IMR-90 (cell line): ENCODE measurements around the gene FGF19. TPM values are rescaled to one million over a fixed set of nuclear protein-coding genes. Genes with fewer than 3 reads are reported as not detected.

Experiments
- ATAC-seq: fragments of 200-7000 bp; cut with Tn5 transposase; 2 replicates; pipeline ENCODE4 v1.9.1; 2020; ENCODE audit warnings: low read depth, mild to moderate bottlenecking, moderate library complexity
- BruUV-seq: library from RNA; stranded (reverse); fragments of 400-500 nt; replicated peaks from 2 replicates; lab custom pipeline; 2021; lab: Mats Ljungman, UMichigan
- CTCF ChIA-PET: fragments of 300-600 bp; formaldehyde crosslinking; extraction: SDS; loops from one replicate; lab custom pipeline; 2021; ENCODE audit warnings: antibody characterized with exemption; lab: Yijun Ruan, JAX
- POLR2A ChIA-PET: fragments of 300-600 bp; sonication (Branson Sonifier 250); formaldehyde crosslinking; loops from one replicate; lab custom pipeline; 2022; ENCODE audit warnings: antibody characterized with exemption; ENCODE audit not compliant: unreplicated experiment; lab: Charles Lee
- DNase-seq: peaks from one replicate; pipeline ENCODE4 v3.0.0; 2013
- H2AFZ ChIP-seq: replicated peaks from 2 replicates; pipeline ENCODE3; 2013; ENCODE audit warnings: low read length, mild to moderate bottlenecking; ENCODE audit not compliant: poor library complexity
- H2AK5ac ChIP-seq: 2 replicates; pipeline ENCODE4 v1.6.1; 2013; ENCODE audit warnings: low read depth, low read length, inconsistent platforms
- H2AK9ac ChIP-seq: replicated peaks from 2 replicates; pipeline ENCODE3; 2013; ENCODE audit warnings: mild to moderate bottlenecking, low read depth, low read length, moderate library complexity; ENCODE audit not compliant: poor library complexity
- H2BK120ac ChIP-seq: 2 replicates; pipeline ENCODE4 v1.6.1; 2013; ENCODE audit warnings: low read depth, low read length, inconsistent platforms
- H2BK15ac ChIP-seq: 3 replicates; pipeline ENCODE4 v1.6.1; 2013; ENCODE audit warnings: low read depth, low read length, inconsistent platforms
- H2BK20ac ChIP-seq: 2 replicates; pipeline ENCODE4 v1.6.1; 2013; ENCODE audit warnings: low read depth, mild to moderate bottlenecking, inconsistent platforms, low read length, moderate library complexity
- H2BK5ac ChIP-seq: 2 replicates; pipeline ENCODE4 v1.6.1; 2013; ENCODE audit warnings: mild to moderate bottlenecking, low read depth, low read length, inconsistent platforms; ENCODE audit not compliant: poor library complexity, severe bottlenecking
- H3K14ac ChIP-seq: replicated peaks from 2 replicates; pipeline ENCODE4 v1.6.1; 2013; ENCODE audit warnings: low read depth, low read length, inconsistent platforms
- H3K18ac ChIP-seq: 2 replicates; pipeline ENCODE4 v1.6.1; 2013; ENCODE audit warnings: low read depth, low read length, control low read depth
- H3K23ac ChIP-seq: 2 replicates; pipeline ENCODE4 v1.6.1; 2013; ENCODE audit warnings: low read depth, low read length, inconsistent platforms
- H3K27ac ChIP-seq: 2 replicates; pipeline ENCODE4 v1.5.1; 2013; ENCODE audit warnings: mild to moderate bottlenecking, control low read depth, low read length; ENCODE audit not compliant: insufficient read depth
- H3K27me3 ChIP-seq: 2 replicates; pipeline ENCODE4 v1.6.1; 2013; ENCODE audit warnings: low read length; ENCODE audit not compliant: control insufficient read depth, insufficient read depth
- H3K36me3 ChIP-seq: 2 replicates; pipeline ENCODE4 v1.6.1; 2013; ENCODE audit warnings: low read length, mixed read lengths; ENCODE audit not compliant: control insufficient read depth, insufficient read depth
- H3K4ac ChIP-seq: 2 replicates; pipeline ENCODE4 v1.6.1; 2013; ENCODE audit warnings: low read depth, low read length, inconsistent platforms
- H3K4me1 ChIP-seq: 2 replicates; pipeline ENCODE4 v1.6.1; 2013; ENCODE audit warnings: low read length, mixed read lengths; ENCODE audit not compliant: control insufficient read depth, insufficient read depth
- H3K4me2 ChIP-seq: 2 replicates; pipeline ENCODE4 v1.6.1; 2013; ENCODE audit warnings: low read depth, mild to moderate bottlenecking, control low read depth, low read length, moderate library complexity
- H3K4me3 ChIP-seq: 2 replicates; pipeline ENCODE4 v1.5.1; 2013; ENCODE audit warnings: low read depth, mild to moderate bottlenecking, control low read depth, low read length, moderate library complexity; ENCODE audit not compliant: insufficient read depth
- H3K56ac ChIP-seq: 2 replicates; pipeline ENCODE4 v1.6.1; 2013; ENCODE audit warnings: low read length, inconsistent platforms; ENCODE audit not compliant: insufficient read depth; ENCODE audit errors: extremely low read depth
- H3K79me1 ChIP-seq, 2 experiments: 2 replicates each; pipeline ENCODE4 v1.6.1; 2013; ENCODE audit warnings: low read length in 2 of 2, inconsistent platforms in 1 of 2, low read depth in 1 of 2
- H3K9ac ChIP-seq: 2 replicates; pipeline ENCODE4 v1.6.1; 2013; ENCODE audit warnings: low read depth, low read length, control low read depth
- H3K9me1 ChIP-seq: 2 replicates; pipeline ENCODE4 v1.6.1; 2013; ENCODE audit warnings: low read length, inconsistent platforms; ENCODE audit not compliant: insufficient read depth
- H3K9me3 ChIP-seq: 2 replicates; pipeline ENCODE4 v1.6.1; 2013; ENCODE audit warnings: low read length; ENCODE audit not compliant: control insufficient read depth, insufficient read depth
- H4K20me1 ChIP-seq: 2 replicates; pipeline ENCODE4 v1.6.1; 2013; ENCODE audit warnings: low read length, inconsistent platforms; ENCODE audit not compliant: insufficient read depth
- H4K5ac ChIP-seq: 2 replicates; pipeline ENCODE4 v1.6.1; 2013; ENCODE audit warnings: mild to moderate bottlenecking, low read depth, low read length, control low read depth
- H4K8ac ChIP-seq, 2 experiments: 2 replicates each; pipeline ENCODE4 v1.6.1; 2013; ENCODE audit warnings: low read depth in 2 of 2, low read length in 2 of 2, control low read depth in 1 of 2, inconsistent platforms in 1 of 2
- H4K91ac ChIP-seq: 2 replicates; pipeline ENCODE4 v1.6.1; 2013; ENCODE audit warnings: low read depth, low read length, inconsistent platforms; ENCODE audit not compliant: insufficient read depth
- FOS ChIP-seq: fragments of 150-350 bp; IDR thresholded peaks from 2 replicates; pipeline ENCODE4 v1.6.1; 2016; ENCODE audit warnings: low read depth, low read length
- MAZ ChIP-seq: IDR thresholded peaks from 2 replicates; pipeline ENCODE4 v1.6.1; 2012; ENCODE audit warnings: low read depth, mild to moderate bottlenecking, low read length, improper control_type of control experiment, moderate library complexity, borderline replicate concordance
- NFE2L2 ChIP-seq: fragments of 150-350 bp; IDR thresholded peaks from 2 replicates; pipeline ENCODE4 v1.6.1; 2016; ENCODE audit warnings: low read depth, mild to moderate bottlenecking, low read length
- RAD21 ChIP-seq: IDR thresholded peaks from 2 replicates; pipeline ENCODE4 v1.6.1; 2012; ENCODE audit warnings: low read length, improper control_type of control experiment
- RCOR1 ChIP-seq: IDR thresholded peaks from 2 replicates; pipeline ENCODE4 v1.6.1; 2012; ENCODE audit warnings: mild to moderate bottlenecking, low read length, improper control_type of control experiment; ENCODE audit not compliant: insufficient replicate concordance
- SMC3 ChIP-seq: fragments of 150-350 bp; IDR thresholded peaks from 2 replicates; pipeline ENCODE4 v1.6.1; 2016; ENCODE audit warnings: low read depth, mild to moderate bottlenecking, antibody characterized with exemption, low read length, moderate library complexity
- WGBS, 2 experiments: methylation state at CpG; one replicate each; pipeline versions ENCODE4 v1.1.5 to v1.1.7; 2013; ENCODE audit warnings: missing lambda C conversion rate in 2 of 2; ENCODE audit not compliant: insufficient read length in 1 of 2; ENCODE audit errors: extremely low coverage in 2 of 2; 5-methylcytosine and 5-hydroxymethylcytosine counted together
- dilution Hi-C: fragments of 300-500 bp; cut with HindIII; formaldehyde crosslinking; loops from one replicate; pipeline ENCODE4 v1.14.3; 2018; ENCODE audit warnings: low sequenced_read_pairs; ENCODE audit not compliant: unreplicated experiment
- in situ Hi-C: fragments of 300-500 bp; cut with MboI; formaldehyde crosslinking; loops from 3 replicates; pipeline ENCODE4 v1.14.3; 2019; ENCODE audit warnings: low sequenced_read_pairs, inconsistent platforms, mixed read lengths
- intact Hi-C: fragments of 100-400 bp; cut with micrococcal nuclease; formaldehyde crosslinking; loops from 2 replicates; pipeline ENCODE4 v1.10.0; 2022
- polyA plus RNA-seq, 3 experiments: library from polyadenylated mRNA; depleted of rRNA; stranded (reverse); fragments of >200 nt; gene quantifications; 2 replicates each; pipeline ENCODE4 v1.2.3, GENCODE V29; 2012; ENCODE audit warnings: low replicate concordance in 1 of 3
- total RNA-seq: library from RNA; depleted of rRNA; stranded (reverse); fragments of >200 nt; gene quantifications from 2 replicates; pipeline ENCODE4 v1.2.3, GENCODE V29; 2012
- TF ChIP-seq, protein P1 (sequence below): fragments of 150-350 bp; IDR thresholded peaks from 2 replicates; pipeline ENCODE4 v1.6.1; 2016; ENCODE audit warnings: low read depth, mild to moderate bottlenecking, low read length, moderate library complexity, borderline replicate concordance
- TF ChIP-seq, protein P2 (sequence below): conservative IDR thresholded peaks from 2 replicates; pipeline ENCODE4 v1.5.1; 2012; ENCODE audit warnings: mild to moderate bottlenecking, low read depth, low read length, improper control_type of control experiment

The FGF19 gene
- total and polyA plus RNA-seq, 2 of the 4 experiments (the other 2 are of a cell fraction) = not detected

DNA sequence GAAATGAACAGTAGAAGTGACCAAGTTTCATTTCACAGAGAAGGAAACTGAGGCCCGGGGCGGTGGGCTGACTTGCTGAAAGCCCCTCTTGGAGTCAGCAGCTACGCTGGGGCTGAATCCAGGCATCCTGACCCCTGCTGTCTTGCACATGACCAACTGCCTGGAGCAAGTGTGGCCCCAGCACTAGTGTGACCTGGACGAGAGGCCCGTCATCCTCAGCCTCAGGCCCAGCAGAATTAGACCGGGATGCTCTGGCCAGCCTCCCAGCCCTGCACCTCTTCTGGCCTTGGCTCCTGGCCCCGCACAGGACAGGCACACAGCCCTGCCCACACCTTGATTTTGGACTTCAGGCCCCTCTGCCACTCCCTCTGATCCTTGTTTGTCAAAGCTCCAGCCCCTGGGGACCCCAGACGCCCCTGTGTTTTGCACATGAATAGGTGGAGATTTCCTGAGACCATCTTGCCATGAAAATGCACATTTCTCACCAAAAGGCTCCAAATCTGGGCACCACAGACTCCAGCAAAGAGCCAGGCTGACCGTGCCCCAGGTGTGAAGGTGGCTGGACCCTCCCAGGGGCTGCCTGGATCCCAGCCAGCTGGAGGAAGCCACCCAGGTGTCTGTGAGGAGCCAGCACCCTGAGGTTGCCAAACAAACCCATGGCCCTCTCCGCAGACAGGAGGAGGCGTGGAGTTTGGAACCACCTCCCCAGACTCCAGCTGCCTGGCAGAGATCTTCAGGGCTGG is 46.5 kb upstream of the FGF19 start:
- H3K27me3 ChIP-seq = peaks cover 31% of the 10 kb centered on the region
- H4K8ac ChIP-seq = no peak overlapping the region
- dilution Hi-C loops (no loop called here), in situ Hi-C loops (no loop called here), intact Hi-C loops (no loop called here)
- ChIA-PET CTCF (interaction anchor here (1.1 kb wide), 1 partner anchor 10 kb away, joined by 3 read pairs; no protein-coding TSS in a partner anchor), POLR2A (no interaction called here)
- H3K27ac ChIP-seq = no peak overlapping the region
- H2BK120ac ChIP-seq = no peak overlapping the region
- no peak overlapping the region for H3K4me2 ChIP-seq
- no peak overlapping the region for H3K4ac ChIP-seq
- no peak overlapping the region for H2AK5ac ChIP-seq
- ATAC-seq (no peak), DNase-seq (no peak)
- no peak overlapping the region for H2BK5ac ChIP-seq
- H3K9me1 ChIP-seq = no peaks in the 10 kb centered on the region; the same call in 1 of the 2 replicates
- no peak overlapping the region for H4K91ac ChIP-seq
- H3K18ac ChIP-seq = no peak overlapping the region
- peaks cover 1% of the 10 kb centered on the region for H3K4me1 ChIP-seq
- TF ChIP-seq SMC3 = no peak
- no peak for TF ChIP-seq FOS
- no peak for TF ChIP-seq RCOR1
- TF ChIP-seq NFE2L2 = no peak
- TF ChIP-seq RAD21 = no peak
- TF ChIP-seq, protein P1, sequence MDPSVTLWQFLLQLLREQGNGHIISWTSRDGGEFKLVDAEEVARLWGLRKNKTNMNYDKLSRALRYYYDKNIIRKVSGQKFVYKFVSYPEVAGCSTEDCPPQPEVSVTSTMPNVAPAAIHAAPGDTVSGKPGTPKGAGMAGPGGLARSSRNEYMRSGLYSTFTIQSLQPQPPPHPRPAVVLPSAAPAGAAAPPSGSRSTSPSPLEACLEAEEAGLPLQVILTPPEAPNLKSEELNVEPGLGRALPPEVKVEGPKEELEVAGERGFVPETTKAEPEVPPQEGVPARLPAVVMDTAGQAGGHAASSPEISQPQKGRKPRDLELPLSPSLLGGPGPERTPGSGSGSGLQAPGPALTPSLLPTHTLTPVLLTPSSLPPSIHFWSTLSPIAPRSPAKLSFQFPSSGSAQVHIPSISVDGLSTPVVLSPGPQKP = no peak
- TF ChIP-seq MAZ = no peak
- TF ChIP-seq, protein P2, sequence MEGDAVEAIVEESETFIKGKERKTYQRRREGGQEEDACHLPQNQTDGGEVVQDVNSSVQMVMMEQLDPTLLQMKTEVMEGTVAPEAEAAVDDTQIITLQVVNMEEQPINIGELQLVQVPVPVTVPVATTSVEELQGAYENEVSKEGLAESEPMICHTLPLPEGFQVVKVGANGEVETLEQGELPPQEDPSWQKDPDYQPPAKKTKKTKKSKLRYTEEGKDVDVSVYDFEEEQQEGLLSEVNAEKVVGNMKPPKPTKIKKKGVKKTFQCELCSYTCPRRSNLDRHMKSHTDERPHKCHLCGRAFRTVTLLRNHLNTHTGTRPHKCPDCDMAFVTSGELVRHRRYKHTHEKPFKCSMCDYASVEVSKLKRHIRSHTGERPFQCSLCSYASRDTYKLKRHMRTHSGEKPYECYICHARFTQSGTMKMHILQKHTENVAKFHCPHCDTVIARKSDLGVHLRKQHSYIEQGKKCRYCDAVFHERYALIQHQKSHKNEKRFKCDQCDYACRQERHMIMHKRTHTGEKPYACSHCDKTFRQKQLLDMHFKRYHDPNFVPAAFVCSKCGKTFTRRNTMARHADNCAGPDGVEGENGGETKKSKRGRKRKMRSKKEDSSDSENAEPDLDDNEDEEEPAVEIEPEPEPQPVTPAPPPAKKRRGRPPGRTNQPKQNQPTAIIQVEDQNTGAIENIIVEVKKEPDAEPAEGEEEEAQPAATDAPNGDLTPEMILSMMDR = no peak
- no peak overlapping the region for H3K56ac ChIP-seq
- no peaks in the 10 kb centered on the region for H4K20me1 ChIP-seq
- no peaks in the 10 kb centered on the region for H3K9me3 ChIP-seq
- H2BK20ac ChIP-seq = no peak overlapping the region
- no peak overlapping the region for H3K14ac ChIP-seq
- H3K36me3 ChIP-seq = no peaks in the 10 kb centered on the region
- no peak overlapping the region for H3K4me3 ChIP-seq
- H2AFZ ChIP-seq = no peak overlapping the region
- BruUV-seq = no TSS peak
- no peak overlapping the region for H2AK9ac ChIP-seq
- H3K79me1 ChIP-seq = no peaks in the 10 kb centered on the region
- H4K5ac ChIP-seq = no peak overlapping the region
- WGBS, 2 experiments = 84% methylated on average over 6 of the region's 11 CpGs; no CpG with 5 or more reads in 1 of the 2 experiments
- no peak overlapping the region for H3K9ac ChIP-seq
- no peak overlapping the region for H3K23ac ChIP-seq
- H2BK15ac ChIP-seq = no peak overlapping the region
